ENCODE measurements around the gene USP17L25.
"Not testable (repeated sequence)": the region's sequence is repeated elsewhere in the genome, so short reads cannot be mapped to it uniquely, and the experiment has no call there.

- TF ChIP-seq CTCF (IDR thresholded peaks at IDR 0.05; ENCODE audit: low read length); EZH2 (IDR thresholded peaks at IDR 0.05; ENCODE audit: borderline replicate concordance, low read length): not testable (repeated sequence)
These were observed 50.2 kb downstream of the USP17L25 start for GRCh38 chr4:9379881-9380280.

Measured in OCI-LY1 (cell line).